ENCODE data around the gene SIPA1.

The SIPA1 gene

GRCh38 chr11:65609665-65610064 lies 28.2 kb upstream of the SIPA1 start:
- DNase-seq (ENCODE audit: low spot score), result no peak

- no peak for DNase-seq (ENCODE audit: low spot score)
These were observed 27.5 kb upstream of the SIPA1 start for GRCh38 chr11:65610404-65610803.

- DNase-seq (ENCODE audit: low spot score), result peak; percentile 96
These were observed 26.7 kb upstream of the SIPA1 start for GRCh38 chr11:65611028-65611757.

GRCh38 chr11:65611758-65612603 lies 25.9 kb upstream of the SIPA1 start:
- DNase-seq (ENCODE audit: low spot score), result peak; percentile 55

DNA sequence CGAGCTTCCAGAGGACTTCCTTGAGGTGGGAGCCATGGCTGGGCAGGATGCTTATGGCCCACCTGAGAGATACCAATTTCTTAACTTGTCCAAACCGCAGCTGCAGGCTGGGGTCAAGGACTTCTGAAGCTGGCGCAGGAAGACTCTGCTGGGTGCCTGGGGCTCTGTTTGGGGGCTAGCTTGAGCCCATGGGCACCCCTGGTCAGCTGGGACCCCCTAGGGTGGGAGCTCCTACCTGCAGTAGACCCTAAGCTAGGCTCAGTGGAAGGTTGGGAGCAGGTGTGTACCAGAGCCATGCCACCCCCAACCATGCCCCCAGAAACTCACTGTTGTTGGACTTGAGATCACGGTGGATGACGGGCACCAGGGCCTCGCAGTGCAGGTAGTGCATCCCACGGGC lies 25.2 kb upstream of the SIPA1 start:
- DNase-seq (ENCODE audit: low spot score), result no peak

DNA sequence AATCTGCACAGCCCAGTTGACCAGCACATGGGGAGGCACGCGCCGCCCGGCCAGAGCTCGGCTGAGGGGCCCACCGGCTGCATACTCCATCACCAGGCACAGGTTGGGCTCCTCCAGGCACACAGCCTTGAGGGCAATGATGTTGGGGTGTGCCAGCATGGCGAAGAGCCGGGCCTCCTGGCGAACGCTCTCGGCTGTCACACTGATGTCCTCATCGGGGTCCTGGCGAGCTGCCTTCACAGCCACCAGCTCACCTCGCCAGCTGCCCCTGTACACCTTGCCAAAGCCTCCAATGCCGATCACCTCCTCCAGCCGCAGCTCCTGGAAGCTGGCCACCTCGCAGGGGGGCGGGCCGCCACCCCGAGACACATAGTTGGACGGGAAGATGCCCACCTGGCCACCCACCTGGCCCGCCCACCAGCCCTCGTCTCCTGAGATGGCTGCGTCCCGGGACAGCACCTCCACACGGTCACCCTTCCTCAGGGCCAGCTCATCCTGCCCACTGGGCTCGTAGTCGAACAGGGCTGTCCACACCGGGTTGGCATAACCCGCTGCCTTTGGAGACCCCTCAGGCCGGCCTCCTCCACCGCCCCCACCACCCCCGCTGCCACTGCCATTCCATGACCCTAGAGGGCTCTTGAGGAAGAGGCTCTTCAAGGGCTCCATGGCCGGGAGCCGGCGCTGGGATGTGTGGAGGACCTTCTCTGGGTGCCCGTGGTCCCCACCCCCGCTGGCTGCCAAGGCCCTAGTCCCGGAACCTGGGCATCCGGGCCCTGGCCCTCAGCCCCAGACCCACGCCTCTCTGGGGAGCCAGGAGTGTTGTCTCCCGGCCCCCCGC lies 24.6 kb upstream of the SIPA1 start:
- peak; percentile 24 for DNase-seq (ENCODE audit: low spot score)

DNA sequence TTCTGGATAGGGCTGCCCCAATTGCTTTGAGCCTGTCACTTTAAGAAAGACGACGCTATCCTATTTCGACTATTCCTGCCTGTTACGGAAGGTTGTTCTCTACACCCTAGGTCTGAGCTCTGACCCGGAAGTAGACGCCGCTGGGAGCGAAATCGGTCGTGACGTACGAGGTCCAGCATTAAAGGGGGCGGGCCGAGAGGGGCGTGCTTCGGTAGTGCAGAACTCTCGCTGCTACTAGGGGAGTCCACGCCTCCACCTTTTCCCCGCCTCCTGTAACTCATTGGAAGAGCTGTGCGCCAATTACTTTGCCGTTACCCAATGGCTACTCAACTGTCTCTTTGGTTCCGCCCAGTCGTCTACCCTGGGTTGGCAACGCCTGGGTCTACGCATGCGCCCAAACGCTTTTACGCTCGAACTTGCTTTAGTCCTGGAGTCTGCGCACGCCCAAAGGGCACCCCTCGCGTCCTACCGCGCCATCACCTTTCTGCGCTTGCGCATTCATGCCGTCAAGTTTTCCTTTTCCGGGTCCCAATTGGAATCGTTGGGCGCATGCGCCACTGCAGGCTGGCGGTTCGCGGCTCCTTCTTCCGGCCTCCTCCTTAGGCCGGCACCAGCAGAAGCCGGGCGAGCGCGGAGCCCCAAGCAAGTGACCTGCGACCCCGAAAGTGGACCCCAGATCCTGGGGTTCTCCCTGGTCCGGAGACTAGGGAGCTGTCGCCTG lies 22.5 kb upstream of the SIPA1 start, which contains the start of gene PCNX3:
Gene PCNX3, plus strand, starts transcription at position 548 of the 721 bp plus-strand sequence. CDS start 536 bp downstream, outside the sequence.
- DNase-seq (ENCODE audit: low spot score), result peak; percentile 100

- DNase-seq (ENCODE audit: low spot score), result no peak
These were observed 21.8 kb upstream of the SIPA1 start for GRCh38 chr11:65615950-65616574.

DNA sequence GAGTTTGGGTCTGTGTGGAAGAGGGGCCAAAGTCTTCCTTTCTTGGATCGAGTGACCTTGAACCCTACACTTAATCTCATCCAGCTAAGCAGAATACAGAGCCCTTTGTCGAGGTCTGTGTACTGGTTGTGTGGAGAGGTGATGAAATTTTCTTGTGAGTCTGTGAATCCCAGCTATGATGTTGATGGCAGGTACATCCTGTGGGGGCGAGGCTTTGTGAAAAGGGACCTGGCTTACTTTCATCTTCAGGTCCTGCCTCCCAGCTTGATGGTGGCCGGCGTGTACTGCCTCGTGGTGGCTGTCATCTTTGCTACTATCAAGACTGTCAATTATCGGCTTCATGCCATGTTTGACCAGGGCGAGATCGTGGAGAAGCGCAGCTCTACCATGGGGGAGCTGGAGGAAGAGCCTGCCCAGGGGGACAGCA lies 21.3 kb upstream of the SIPA1 start:
- no peak for DNase-seq (ENCODE audit: low spot score)

DNA sequence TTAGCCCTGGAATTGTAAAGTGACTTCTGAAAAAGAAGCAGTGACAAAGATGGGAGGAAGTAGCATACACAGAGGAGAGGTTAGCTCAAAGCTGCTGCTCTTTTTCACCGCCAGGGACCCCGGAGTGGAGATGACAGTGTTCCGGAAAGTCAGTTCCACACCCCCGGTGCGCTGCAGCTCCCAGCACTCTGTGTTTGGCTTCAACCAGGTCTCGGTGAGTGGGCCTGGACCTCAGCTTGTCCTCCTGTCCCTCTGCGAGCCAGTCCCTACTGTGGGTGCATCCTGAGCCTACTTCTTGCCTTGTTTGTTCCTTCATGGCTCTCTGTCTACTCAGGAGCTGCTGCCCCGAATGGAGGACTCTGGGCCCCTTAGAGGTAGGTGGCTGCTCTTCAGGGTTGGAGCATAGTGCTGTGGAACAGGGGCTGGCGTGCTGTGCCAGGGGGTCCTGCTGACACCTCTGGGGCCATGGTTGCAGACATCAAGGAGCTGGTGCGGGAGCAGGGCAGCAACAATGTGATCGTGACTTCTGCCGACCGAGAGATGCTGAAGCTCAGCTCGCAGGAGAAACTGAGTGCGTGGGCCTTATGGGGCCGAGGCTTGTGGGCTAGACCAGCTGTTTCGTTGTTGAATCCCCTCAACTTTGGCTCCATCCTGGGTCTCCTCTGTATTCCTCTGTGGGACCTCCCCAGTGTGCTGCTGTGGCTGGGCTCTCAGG lies 20.6 kb upstream of the SIPA1 start:
- no peak for DNase-seq (ENCODE audit: low spot score)

GRCh38 chr11:65617990-65618751 lies 19.7 kb upstream of the SIPA1 start:
- DNase-seq (ENCODE audit: low spot score), result no peak

- no peak for DNase-seq (ENCODE audit: low spot score)
These were observed 19.1 kb upstream of the SIPA1 start for GRCh38 chr11:65618763-65619162.

DNA sequence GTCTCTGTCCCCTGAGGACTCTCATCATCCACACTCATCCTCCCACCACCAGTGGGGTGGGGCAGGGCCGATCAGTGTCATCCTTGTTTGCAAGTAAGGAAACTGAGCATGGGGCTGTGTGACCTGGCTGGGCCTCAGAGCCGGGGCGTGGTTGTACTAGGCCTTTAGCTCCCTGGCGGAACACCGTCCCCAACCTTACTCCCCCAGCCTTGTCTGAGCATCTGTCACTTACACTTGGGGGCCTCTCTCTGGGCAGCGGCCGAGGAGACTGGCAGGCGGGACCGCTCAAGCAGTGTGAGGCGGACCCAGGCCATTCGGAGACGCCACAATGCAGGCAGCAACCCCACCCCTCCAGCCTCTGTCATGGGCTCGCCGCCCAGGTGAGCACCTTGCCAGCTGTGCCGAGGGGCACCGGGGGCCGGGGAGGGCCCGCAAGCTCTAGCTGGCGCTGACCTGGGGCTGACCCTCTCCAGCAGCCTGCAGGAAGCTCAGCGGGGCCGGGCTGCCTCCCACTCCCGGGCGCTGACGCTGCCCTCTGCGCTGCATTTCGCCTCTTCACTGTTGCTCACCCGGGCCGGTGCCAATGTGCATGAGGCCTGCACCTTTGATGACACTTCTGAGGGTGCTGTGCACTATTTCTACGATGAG lies 18.5 kb upstream of the SIPA1 start:
- no peak for DNase-seq (ENCODE audit: low spot score)

GRCh38 chr11:65620666-65621065 lies 17.2 kb upstream of the SIPA1 start:
- no peak for DNase-seq (ENCODE audit: low spot score)

- DNase-seq (ENCODE audit: low spot score), result no peak
These were observed 16.4 kb upstream of the SIPA1 start for GRCh38 chr11:65621460-65621859.

- DNase-seq (ENCODE audit: low spot score), result no peak
These were observed 15.9 kb upstream of the SIPA1 start for GRCh38 chr11:65622011-65622410.

DNA sequence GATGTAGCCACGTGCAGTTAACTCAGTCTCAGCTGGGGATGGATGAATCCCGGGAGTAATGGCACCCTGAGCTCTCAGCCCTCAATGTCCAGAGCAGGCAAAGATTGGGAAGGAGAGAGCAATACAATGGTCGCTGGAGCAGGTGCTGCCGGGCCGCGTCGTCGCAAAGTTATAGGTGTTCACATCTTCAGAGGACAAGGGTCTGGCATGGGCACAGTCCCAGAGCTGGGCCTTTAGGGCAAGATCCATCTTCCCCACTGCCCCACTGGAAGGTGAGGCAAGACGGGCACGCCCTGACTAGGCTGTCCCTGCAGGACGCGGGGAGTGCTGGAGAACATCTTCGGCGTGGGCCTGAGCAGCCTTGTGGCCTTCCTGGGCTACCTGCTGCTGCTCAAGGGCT lies 14.7 kb upstream of the SIPA1 start:
- no peak for DNase-seq (ENCODE audit: low spot score)

DNA sequence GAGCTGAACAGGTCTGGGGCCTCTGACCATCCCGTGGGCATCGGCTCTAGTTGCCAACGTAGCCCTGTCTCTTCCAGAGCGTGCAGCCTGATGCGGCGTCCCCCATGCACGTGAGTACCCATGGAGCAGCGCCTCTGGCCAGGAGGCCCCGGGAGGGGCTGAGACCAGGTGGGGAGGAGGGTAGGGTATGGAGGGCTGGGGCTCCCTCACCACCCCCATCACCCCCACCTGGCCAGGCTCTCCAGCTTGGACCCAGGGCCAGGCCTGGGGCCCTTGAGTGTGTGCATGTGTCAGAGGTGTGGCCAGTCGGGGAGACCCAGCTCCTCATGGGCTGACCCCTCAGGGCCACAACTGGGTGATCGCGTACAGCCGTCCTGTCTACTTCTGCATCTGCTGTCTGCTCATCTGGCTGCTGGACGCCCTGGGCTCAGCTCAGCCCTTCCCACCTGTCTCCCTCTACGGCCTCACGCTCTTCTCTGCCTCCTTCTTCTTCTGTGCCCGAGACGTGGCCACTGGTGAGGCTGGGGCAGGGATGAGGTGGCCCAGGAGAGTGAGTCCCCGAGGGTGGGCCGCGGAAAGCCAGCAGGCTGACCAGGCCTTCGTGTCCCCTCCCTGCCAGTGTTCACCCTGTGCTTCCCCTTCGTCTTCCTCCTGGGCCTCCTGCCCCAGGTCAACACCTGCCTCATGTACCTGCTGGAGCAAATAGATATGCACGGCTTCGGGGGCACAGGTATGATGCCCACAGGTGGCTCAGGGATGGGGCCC lies 13.9 kb upstream of the SIPA1 start:
- DNase-seq (ENCODE audit: low spot score), result no peak

All from globus pallidus (tissue), 1 donor.